ENCODE measurements around the gene PRKN. TPM values are rescaled to one million over a fixed set of nuclear protein-coding genes. Genes with fewer than 3 reads are reported as not detected.

The PRKN gene
- total and polyA plus RNA-seq, 9 of the 15 experiments (the other 6 are each of a cell fraction or from before 2014, with no cell fraction given): 0.03 to 0.96 (median 0.15) TPM; not detected in 2

DNA sequence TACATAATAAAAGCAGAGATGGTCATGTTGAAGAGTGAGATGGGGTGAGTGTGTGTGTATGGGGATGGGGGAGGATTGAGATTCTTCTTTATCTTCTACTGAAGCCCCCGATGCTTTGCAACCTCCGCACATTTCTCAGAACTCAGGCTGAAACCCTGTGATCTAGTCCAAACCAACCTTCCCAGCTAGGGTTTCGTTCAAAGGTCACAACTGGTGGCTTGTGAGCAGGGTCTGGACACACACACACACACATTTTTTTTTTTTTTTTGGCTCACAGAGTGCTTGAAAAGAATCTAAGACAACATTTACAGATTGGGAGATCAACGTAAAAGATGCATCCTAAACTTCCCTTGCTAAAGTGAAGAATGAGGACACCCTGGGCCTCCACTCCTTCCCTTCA lies 1228.7 kb downstream of the PRKN start:
- WGBS (ENCODE audit: insufficient coverage, low coverage, missing lambda C conversion rate): 0% methylated on average over 4 of the region's 4 CpGs
- no peaks in the 10 kb centered on the region for H3K9me1 ChIP-seq (ENCODE audit: control insufficient read depth, insufficient read depth, low read length)
- H3K4me1 ChIP-seq (replicated peaks in 1 of 2; ENCODE audit: control insufficient read depth in 2 of 2, insufficient read depth in 2 of 2, low read length in 2 of 2): no peaks in the 10 kb centered on the region
- DNase-seq (ENCODE audit: extremely low read depth in 1 of 4, low spot score in 3 of 4) (no peak), ATAC-seq (no peak), FAIRE-seq (no peak)
- no peak overlapping the region for H3K9ac ChIP-seq (ENCODE audit: insufficient read depth in 1 of 2, low read depth in 2 of 2, low read length in 2 of 2)
- H3K9me3 ChIP-seq (replicated peaks; ENCODE audit: control insufficient read depth, insufficient read depth, low read depth, low read length): no peaks in the 10 kb centered on the region
- no peak overlapping the region for H2AFZ ChIP-seq (ENCODE audit: low read depth, low read length)
- no peak overlapping the region for H3K4me2 ChIP-seq (ENCODE audit: insufficient read depth, low read length)
- no TSS peak for BruUV-seq (replicated peaks)
- CTCF ChIA-PET (ENCODE audit: low intra/inter-chr PET ratio): interaction anchor here (0.7 to 1.3 kb wide), 3 partner anchors 103 to 122 kb away, joined by 3 to 6 read pairs (median 3); no protein-coding TSS in a partner anchor
- no peak overlapping the region for H3K27ac ChIP-seq (ENCODE audit: extremely low read depth, low read depth, low read length)
- peaks cover 0 to 3% of the 10 kb centered on the region in 2 experiments; a peak in 2 of 5 replicates for H3K27me3 ChIP-seq (ENCODE audit: control insufficient read depth in 2 of 2, insufficient read depth in 2 of 2, low read length in 2 of 2)
- H3K4me3 ChIP-seq: no peak overlapping the region
- H3K79me2 ChIP-seq (ENCODE audit: control insufficient read depth, insufficient read depth, low read length): no peaks in the 10 kb centered on the region
- intact Hi-C loops (cut with micrococcal nuclease) (loop anchor here (1.0 to 5.0 kb wide), 3 partner anchors 67 to 106 kb away; no protein-coding TSS in a partner anchor), in situ Hi-C loops (cut with MboI) (no loop called here)
- POLR2A ChIA-PET: no interaction called here
- H3K36me3 ChIP-seq (ENCODE audit: control insufficient read depth, insufficient read depth, low read length): no peaks in the 10 kb centered on the region
- H4K20me1 ChIP-seq (replicated peaks; ENCODE audit: control insufficient read depth, insufficient read depth, low read length): no peaks in the 10 kb centered on the region
- TF ChIP-seq CBX8 (IDR thresholded peaks at IDR 0.05; ENCODE audit: borderline replicate concordance, extremely low read depth, low read depth, low read length, poor library complexity, severe bottlenecking): no peak
- no peak for TF ChIP-seq CBX5 (IDR thresholded peaks at IDR 0.05; ENCODE audit: borderline replicate concordance, low read depth)
- TF ChIP-seq ZBTB26 (CRISPR knock-in tag; IDR thresholded peaks at IDR 0.05): no peak
- no peak for TF ChIP-seq NELFE (IDR thresholded peaks at IDR 0.05; ENCODE audit: insufficient read depth, insufficient read length)
- no peak for TF ChIP-seq GABPB2 (CRISPR knock-in tag; conservative IDR thresholded peaks at IDR 0.05)
- no peak for TF ChIP-seq KDM4B (IDR thresholded peaks at IDR 0.05; ENCODE audit: borderline replicate concordance in 2 of 2, low read depth in 1 of 2)
- TF ChIP-seq, protein P1, sequence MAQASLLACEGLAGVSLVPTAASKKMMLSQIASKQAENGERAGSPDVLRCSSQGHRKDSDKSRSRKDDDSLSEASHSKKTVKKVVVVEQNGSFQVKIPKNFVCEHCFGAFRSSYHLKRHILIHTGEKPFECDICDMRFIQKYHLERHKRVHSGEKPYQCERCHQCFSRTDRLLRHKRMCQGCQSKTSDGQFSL (CRISPR knock-in tag; IDR thresholded peaks at IDR 0.05): no peak
- TF ChIP-seq, protein P1 (tag; IDR thresholded peaks at IDR 0.05): no peak
- no peak for TF ChIP-seq ZNF274 (IDR thresholded peaks at IDR 0.05; ENCODE audit: borderline replicate concordance, low read depth, low read length)
- no peak for TF ChIP-seq ZNF395 (CRISPR knock-in tag; IDR thresholded peaks at IDR 0.05)
- TF ChIP-seq POLR2AphosphoS5 (IDR thresholded peaks at IDR 0.05; ENCODE audit: control insufficient read depth, insufficient read depth, low read depth, low read length): no peak
- no peak for TF ChIP-seq NR4A1 (CRISPR knock-in tag; IDR thresholded peaks at IDR 0.05)
- TF ChIP-seq NR4A1 (tag; IDR thresholded peaks at IDR 0.05): no peak
